ENCODE data around the gene CCSER1. TPM values are rescaled to one million over a fixed set of nuclear protein-coding genes. Genes with fewer than 3 reads are reported as not detected.
"Not testable (repeated sequence)": the region's sequence is repeated elsewhere in the genome, so short reads cannot be mapped to it uniquely, and the experiment has no call there.

Gene CCSER1
- total and polyA plus RNA-seq, 2 experiments from 2014 or later = 5.2 to 23.4 TPM

DNA sequence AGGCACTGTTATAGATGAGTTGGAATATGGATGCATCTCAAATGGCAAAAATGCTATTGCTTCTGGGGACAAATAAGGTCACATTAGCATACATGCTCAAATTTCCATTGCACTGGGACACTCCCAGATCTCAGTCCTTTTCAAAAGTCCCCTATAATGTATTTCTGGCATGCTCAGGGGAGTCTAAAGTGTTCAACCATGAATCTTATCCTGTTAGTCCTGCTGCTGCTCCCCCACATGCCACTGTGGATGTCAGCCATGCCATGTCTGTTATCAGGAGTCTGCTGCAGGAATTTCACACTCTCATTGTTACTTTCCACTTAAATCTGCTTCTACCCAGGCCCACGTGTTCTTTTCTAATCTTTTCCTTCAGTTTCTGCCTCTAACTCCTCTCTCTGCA, 1000.6 kb downstream of the CCSER1 start:
- no peak for TF ChIP-seq EZH2 (IDR thresholded peaks at IDR 0.05; ENCODE audit: borderline replicate concordance)
- TF ChIP-seq, protein P1, sequence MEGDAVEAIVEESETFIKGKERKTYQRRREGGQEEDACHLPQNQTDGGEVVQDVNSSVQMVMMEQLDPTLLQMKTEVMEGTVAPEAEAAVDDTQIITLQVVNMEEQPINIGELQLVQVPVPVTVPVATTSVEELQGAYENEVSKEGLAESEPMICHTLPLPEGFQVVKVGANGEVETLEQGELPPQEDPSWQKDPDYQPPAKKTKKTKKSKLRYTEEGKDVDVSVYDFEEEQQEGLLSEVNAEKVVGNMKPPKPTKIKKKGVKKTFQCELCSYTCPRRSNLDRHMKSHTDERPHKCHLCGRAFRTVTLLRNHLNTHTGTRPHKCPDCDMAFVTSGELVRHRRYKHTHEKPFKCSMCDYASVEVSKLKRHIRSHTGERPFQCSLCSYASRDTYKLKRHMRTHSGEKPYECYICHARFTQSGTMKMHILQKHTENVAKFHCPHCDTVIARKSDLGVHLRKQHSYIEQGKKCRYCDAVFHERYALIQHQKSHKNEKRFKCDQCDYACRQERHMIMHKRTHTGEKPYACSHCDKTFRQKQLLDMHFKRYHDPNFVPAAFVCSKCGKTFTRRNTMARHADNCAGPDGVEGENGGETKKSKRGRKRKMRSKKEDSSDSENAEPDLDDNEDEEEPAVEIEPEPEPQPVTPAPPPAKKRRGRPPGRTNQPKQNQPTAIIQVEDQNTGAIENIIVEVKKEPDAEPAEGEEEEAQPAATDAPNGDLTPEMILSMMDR (IDR thresholded peaks at IDR 0.05; ENCODE audit: poor library complexity) = no peak
- TF ChIP-seq EZH2phosphoT487 (IDR thresholded peaks at IDR 0.05; ENCODE audit: low read depth, severe bottlenecking, unreplicated experiment) = no peak
- H3K36me3 ChIP-seq (replicated peaks; ENCODE audit: insufficient read depth, low read depth) = no peaks in the 10 kb centered on the region

DNA sequence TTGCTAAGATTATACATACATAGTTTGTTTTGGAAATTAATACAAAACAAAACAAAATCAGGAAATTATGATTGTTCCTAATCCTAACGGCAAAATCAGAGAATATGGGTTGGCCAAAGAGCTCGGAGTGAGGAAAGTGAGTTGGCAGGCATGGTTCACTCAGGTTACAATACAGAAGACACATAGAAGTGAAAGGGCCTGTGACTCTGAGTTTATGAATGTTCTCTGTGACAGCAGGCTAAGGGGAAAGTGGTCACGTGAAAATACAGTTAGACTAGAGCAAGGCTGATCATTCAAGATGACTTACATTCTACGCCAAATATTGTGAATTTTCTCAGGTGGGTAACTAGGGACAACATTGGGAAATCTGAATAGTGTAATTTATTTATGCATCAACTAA, 1001.3 kb downstream of the CCSER1 start:
- WGBS (ENCODE audit: low lambda C conversion rate, missing lambda C conversion rate) = 94% methylated on average over 4 of the region's 4 CpGs
- Histone ChIP-seq H4K20me1 (ENCODE audit: insufficient read depth, poor library complexity, severe bottlenecking) (no peaks in the 10 kb centered on the region), H3K4me2 (no peak overlapping the region), H3K27ac (no peak overlapping the region), H3K4me1 (ENCODE audit: insufficient read depth) (no peaks in the 10 kb centered on the region), H3K9me3 (ENCODE audit: low read depth) (no peaks in the 10 kb centered on the region), H3K36me3 (replicated peaks; ENCODE audit: insufficient read depth, low read depth) (no peaks in the 10 kb centered on the region), H3K79me2 (no peaks in the 10 kb centered on the region), H2AFZ (no peak overlapping the region), H3K27me3 (no peaks in the 10 kb centered on the region), H3K4me3 (no peak overlapping the region), H3K9me2 (replicated peaks; ENCODE audit: insufficient read depth) (no peaks in the 10 kb centered on the region)
- no peak for TF ChIP-seq EZH2phosphoT487 (IDR thresholded peaks at IDR 0.05; ENCODE audit: low read depth, severe bottlenecking, unreplicated experiment)
- TF ChIP-seq EZH2 (IDR thresholded peaks at IDR 0.05; ENCODE audit: borderline replicate concordance) = no peak
- TF ChIP-seq, protein P1 (IDR thresholded peaks at IDR 0.05; ENCODE audit: poor library complexity) = no peak
- no peak for DNase-seq (ENCODE audit: low spot score)

More for the DNA sequence above, 1000.6 kb downstream of the CCSER1 start:
- Histone ChIP-seq H2AFZ (no peak overlapping the region), H3K9me2 (replicated peaks; ENCODE audit: insufficient read depth) (no peaks in the 10 kb centered on the region), H3K27ac (no peak overlapping the region), H3K79me2 (no peaks in the 10 kb centered on the region), H3K4me1 (ENCODE audit: insufficient read depth) (no peaks in the 10 kb centered on the region), H4K20me1 (ENCODE audit: insufficient read depth, poor library complexity, severe bottlenecking) (no peaks in the 10 kb centered on the region), H3K9me3 (ENCODE audit: low read depth) (no peaks in the 10 kb centered on the region), H3K4me2 (no peak overlapping the region), H3K4me3 (no peak overlapping the region), H3K27me3 (no peaks in the 10 kb centered on the region)
- no peak for DNase-seq (ENCODE audit: low spot score)
- WGBS (ENCODE audit: low lambda C conversion rate, missing lambda C conversion rate) = 5% methylated on average over 1 of the region's 1 CpG

DNA sequence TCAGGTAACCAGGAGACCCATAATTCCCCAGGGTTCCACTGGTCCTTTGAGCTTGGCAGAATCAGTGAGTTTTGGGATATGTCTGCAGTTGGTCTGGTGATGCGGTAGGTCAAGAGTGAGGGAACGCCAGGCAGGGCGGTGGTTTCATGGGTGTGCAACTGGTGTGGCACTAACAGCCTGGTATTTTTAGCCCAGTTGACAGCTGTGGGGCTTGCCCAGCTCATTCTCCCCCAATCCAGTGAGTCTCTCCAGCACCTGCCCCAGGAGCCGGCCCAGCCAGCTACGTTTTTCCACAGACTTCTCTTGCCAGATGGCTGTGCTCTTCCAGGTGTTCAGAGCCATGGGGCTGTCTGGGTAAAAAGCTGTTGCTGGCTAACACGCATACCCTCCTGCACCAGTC, 1019.9 kb downstream of the CCSER1 start:
- Histone ChIP-seq H2AFZ (no peak overlapping the region), H3K9me3 (ENCODE audit: low read depth) (no peaks in the 10 kb centered on the region), H3K36me3 (replicated peaks; ENCODE audit: insufficient read depth, low read depth) (no peaks in the 10 kb centered on the region), H3K9me2 (replicated peaks; ENCODE audit: insufficient read depth) (no peaks in the 10 kb centered on the region), H3K4me1 (ENCODE audit: insufficient read depth) (no peaks in the 10 kb centered on the region), H3K4me2 (no peak overlapping the region), H4K20me1 (ENCODE audit: insufficient read depth, poor library complexity, severe bottlenecking) (no peaks in the 10 kb centered on the region), H3K4me3 (no peak overlapping the region), H3K27me3 (no peaks in the 10 kb centered on the region), H3K79me2 (no peaks in the 10 kb centered on the region), H3K27ac (no peak overlapping the region)
- TF ChIP-seq, protein P1 (IDR thresholded peaks at IDR 0.05; ENCODE audit: poor library complexity) = no peak
- no peak for DNase-seq (ENCODE audit: low spot score)
- 91% methylated on average over 6 of the region's 6 CpGs for WGBS (ENCODE audit: low lambda C conversion rate, missing lambda C conversion rate)

DNA sequence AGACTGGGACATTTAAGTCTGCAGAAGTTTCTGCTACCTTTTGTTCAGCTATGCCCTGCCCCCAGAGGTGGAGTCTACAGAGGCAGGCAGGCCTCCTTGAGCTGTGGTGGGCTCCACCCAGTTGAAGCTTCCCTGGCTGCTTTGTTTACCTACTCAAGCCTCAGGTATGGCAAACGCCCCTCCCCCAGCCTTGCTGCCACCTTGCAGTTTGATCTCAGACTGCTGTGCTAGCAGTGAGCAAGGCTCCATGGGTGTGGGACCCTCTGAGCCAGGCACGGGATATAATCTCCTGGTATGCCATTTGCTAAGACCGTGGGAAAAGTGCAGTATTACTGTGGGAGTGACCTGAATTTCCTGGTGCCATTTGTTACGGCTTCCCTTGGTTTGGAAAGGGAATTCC, 1026.8 kb downstream of the CCSER1 start:
- H3K9me3 ChIP-seq (ENCODE audit: low read depth); DNase-seq (ENCODE audit: low spot score); H3K27ac ChIP-seq; H3K4me3 ChIP-seq; H3K36me3 ChIP-seq (replicated peaks; ENCODE audit: insufficient read depth, low read depth); H3K4me2 ChIP-seq; H4K20me1 ChIP-seq (ENCODE audit: insufficient read depth, poor library complexity, severe bottlenecking); H3K27me3 ChIP-seq; H3K9me2 ChIP-seq (replicated peaks; ENCODE audit: insufficient read depth); H2AFZ ChIP-seq; H3K4me1 ChIP-seq (ENCODE audit: insufficient read depth); H3K79me2 ChIP-seq: not testable (repeated sequence)
- 87% methylated on average over 4 of the region's 4 CpGs for WGBS (ENCODE audit: low lambda C conversion rate, missing lambda C conversion rate)

DNA sequence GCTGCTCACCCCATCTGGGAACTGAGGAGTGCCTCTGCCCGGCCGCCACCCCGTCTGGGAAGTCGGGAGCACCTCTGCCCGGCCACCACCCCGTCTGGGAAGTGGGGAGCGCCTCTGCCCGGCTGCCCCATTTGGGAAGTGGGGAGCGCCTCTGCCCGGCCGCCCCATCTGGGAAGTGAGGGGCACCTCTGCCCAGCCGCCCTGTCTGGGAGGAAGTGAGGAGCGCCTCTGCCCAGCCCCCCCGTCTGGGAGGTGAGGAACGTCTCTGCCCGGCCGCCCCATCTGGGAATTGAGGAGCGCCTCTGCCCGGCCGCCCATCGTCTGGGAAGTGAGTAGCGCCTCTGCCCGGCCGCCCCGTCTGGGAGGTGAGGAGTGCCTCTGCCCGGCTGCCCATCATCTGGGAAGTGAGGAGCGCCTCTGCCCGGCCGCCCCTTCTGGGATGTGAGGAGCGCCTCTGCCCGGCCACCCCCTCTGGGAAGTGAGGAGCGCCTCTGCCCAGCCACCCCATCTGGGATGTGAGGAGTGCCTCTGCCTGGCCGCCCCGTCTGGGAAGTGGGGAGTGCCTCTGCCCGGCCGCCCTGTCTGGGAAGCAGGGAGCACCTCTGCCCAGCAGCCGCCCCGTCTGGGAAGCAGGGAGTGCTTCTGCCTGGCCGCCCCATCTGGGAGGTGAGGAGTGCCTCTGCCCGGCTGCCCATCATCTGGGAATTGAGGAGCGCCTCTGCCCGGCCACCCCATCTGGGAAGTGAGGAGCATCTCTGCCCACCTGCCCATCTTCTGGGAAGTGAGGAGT, 1040.9 kb downstream of the CCSER1 start:
- not testable (repeated sequence) for H3K36me3 ChIP-seq (replicated peaks; ENCODE audit: insufficient read depth, low read depth); H3K4me2 ChIP-seq; H4K20me1 ChIP-seq (ENCODE audit: insufficient read depth, poor library complexity, severe bottlenecking); H3K4me3 ChIP-seq; H3K9me2 ChIP-seq (replicated peaks; ENCODE audit: insufficient read depth); DNase-seq (ENCODE audit: low spot score); H3K27ac ChIP-seq; H3K79me2 ChIP-seq; H2AFZ ChIP-seq; H3K27me3 ChIP-seq; H3K9me3 ChIP-seq (ENCODE audit: low read depth); H3K4me1 ChIP-seq (ENCODE audit: insufficient read depth)
- 98% methylated on average over 28 of the region's 42 CpGs for WGBS (ENCODE audit: low lambda C conversion rate, missing lambda C conversion rate)

Measured in hepatocyte (in vitro differentiated cells).